Neural progenitor cell (in vitro differentiated cells): ENCODE measurements around the gene MED9.

Experiments
- CTCF ChIP-seq: fragments of 200-600 bp; sonication (generic); IDR thresholded peaks from 2 replicates; pipeline ENCODE4 v1.5.1; 2017; ENCODE audit warnings: antibody characterized with exemption, mild to moderate bottlenecking
- EZH2 ChIP-seq: fragments of 200-600 bp; sonication (generic); IDR thresholded peaks from 2 replicates; pipeline ENCODE4 v1.6.1; 2017; ENCODE audit warnings: antibody characterized with exemption, mild to moderate bottlenecking, moderate library complexity

GRCh38 chr17:17528696-17529652 is 52.2 kb downstream of the MED9 start:
- no peak for TF ChIP-seq EZH2
- no peak for TF ChIP-seq CTCF
